ENCODE data around the gene PHACTR3.

Gene PHACTR3

GRCh38 chr20:59587570-59587969, 16.8 kb upstream of the PHACTR3 start:
- in situ Hi-C loops (cut with MboI; ENCODE audit: low sequenced_read_pairs) = loop anchor here (5.0 kb wide), 1 partner anchor 165 kb away; no protein-coding TSS in a partner anchor

- in situ Hi-C loops (cut with MboI; ENCODE audit: low sequenced_read_pairs) = loop anchor here (5.0 kb wide), 1 partner anchor 164 kb away; no protein-coding TSS in a partner anchor
Observed at GRCh38 chr20:59588236-59588855, 16.0 kb upstream of the PHACTR3 start.

GRCh38 chr20:59589086-59589684, 15.2 kb upstream of the PHACTR3 start:
- in situ Hi-C loops (cut with MboI; ENCODE audit: low sequenced_read_pairs) = loop anchor here (5.0 kb wide), 1 partner anchor 163 kb away; no protein-coding TSS in a partner anchor

- in situ Hi-C loops (cut with MboI; ENCODE audit: low sequenced_read_pairs) = no loop called here
Observed at GRCh38 chr20:59591061-59591460, 13.3 kb upstream of the PHACTR3 start.

DNA sequence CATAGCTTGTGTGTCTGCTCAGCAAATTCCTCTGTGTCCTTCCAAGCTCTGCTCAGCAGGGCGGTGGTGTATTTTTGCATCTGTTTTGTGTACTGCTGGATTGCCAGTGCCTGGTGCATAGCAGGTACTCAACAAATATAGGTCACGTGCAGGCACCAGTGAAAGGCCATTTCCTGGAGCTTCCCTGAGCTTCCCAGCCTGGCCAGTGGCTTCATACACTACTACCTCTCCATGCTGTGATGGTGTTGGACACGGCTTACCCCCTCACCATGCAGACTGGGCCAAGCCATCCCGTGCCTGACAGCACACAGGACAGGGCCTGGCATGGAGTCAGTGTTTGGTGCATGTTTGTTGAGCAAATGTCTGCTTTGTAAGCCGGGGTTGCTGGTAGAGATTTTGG, 7.7 kb upstream of the PHACTR3 start:
- in situ Hi-C loops (cut with MboI; ENCODE audit: low sequenced_read_pairs) = no loop called here

GRCh38 chr20:59597240-59597639, 7.1 kb upstream of the PHACTR3 start:
- in situ Hi-C loops (cut with MboI; ENCODE audit: low sequenced_read_pairs) = no loop called here

DNA sequence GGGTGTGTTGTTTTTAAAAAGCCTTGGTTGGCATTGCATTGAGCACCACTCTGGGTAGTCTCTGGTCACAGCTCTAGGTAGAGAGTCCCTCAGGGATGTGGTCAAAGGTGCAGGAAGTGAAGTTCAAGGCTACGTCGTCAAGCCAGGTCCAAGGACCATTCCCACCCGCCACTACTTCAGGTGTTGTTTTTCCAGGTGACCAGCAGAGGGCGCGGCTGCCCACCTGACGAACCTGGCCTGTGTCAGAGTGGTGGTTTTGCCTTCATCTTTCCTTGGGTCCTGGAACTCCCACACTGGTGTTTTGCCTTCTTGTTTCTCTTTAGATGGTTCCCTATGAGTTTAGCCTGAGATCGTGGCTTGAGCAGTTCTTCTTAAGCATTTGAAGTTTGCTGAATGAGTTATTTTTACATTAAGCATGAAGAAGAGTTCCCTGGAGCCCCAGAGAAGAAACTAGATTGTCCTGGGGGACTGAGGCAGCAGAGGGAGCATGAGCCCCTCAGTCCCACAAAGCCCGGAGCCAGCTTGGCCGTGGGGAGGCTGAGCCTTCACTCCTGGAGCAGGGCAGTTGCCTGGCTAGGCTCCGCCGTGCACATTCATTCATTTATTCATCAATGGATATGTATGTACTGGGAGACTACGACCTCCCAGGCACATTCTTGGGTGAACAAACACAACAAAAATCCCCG, 5.6 kb upstream of the PHACTR3 start:
- in situ Hi-C loops (cut with MboI; ENCODE audit: low sequenced_read_pairs) = no loop called here

DNA sequence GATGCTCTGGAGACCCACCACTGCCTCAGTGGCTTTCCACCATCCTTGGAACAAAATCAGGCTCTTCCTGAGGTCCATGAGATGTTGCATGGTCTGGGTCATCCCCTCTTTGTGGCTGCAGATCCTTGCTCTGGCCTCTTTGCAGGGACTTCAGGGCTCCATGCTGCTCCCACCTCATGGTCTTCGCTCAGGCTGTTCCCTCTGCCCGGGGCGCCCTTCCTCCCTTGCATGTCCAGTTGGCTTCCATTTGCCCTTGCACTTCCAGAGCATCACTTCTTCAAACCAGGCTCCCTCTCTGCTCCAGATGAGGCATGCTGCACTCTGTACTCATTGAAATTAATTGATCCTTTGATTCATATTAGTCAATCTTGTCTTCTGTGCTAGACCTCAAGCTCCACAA, 4.4 kb upstream of the PHACTR3 start:
- in situ Hi-C loops (cut with MboI; ENCODE audit: low sequenced_read_pairs) = no loop called here

- in situ Hi-C loops (cut with MboI; ENCODE audit: low sequenced_read_pairs) = no loop called here
Observed at GRCh38 chr20:59600472-59600871, 3.9 kb upstream of the PHACTR3 start.

DNA sequence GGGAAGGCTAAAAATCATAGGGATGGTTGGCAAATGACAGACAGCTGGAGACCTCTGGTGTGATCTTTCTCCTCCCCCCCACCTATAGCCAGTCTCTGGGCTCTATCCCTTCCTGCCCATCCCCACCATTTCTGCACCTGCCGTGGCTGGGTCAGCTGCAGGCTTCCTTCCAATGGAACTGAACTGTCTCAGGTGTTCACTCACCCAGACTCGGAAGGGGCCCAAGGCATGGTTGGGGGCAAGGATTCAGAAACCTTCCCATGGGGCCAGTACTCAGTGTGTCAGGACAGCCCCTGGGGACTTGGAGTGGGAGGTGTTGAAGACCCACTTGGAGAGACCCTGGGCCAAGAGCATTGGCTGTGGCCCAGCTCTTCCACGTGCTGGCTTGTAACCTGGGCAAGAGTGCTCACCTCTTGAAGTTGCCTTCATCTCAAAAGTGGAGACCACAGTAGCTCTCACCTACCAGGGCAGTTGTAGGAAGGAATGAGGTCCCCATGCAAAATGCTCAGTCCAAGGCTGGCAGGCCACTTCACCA, 1.7 kb upstream of the PHACTR3 start:
- in situ Hi-C loops (cut with MboI; ENCODE audit: low sequenced_read_pairs) = no loop called here

DNA sequence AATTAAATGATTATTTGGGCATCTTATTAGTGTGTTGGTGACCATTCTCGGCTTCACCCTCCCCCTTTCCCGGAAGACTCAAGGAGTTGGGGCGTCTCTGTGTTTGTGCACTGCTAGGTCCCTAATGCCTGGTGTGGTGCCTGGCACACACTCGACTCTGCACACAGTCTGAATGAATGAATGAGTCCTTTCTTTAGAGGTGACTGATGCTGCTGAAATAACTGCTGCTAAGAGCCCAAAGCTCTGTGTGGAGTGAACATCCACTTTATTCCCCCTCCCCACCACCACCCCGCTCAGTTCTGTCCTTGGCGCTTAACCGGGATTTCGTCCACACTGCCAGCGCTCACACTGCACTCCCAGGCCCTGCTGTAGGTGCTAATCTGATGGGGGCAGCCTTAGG, 1.2 kb upstream of the PHACTR3 start:
- in situ Hi-C loops (cut with MboI; ENCODE audit: low sequenced_read_pairs) = no loop called here

GRCh38 chr20:59604741-59605600, 631 bp downstream of the PHACTR3 start:
- in situ Hi-C loops (cut with MboI; ENCODE audit: low sequenced_read_pairs) = no loop called here

GRCh38 chr20:59605601-59606364, 1.4 kb downstream of the PHACTR3 start:
- in situ Hi-C loops (cut with MboI; ENCODE audit: low sequenced_read_pairs) = no loop called here

DNA sequence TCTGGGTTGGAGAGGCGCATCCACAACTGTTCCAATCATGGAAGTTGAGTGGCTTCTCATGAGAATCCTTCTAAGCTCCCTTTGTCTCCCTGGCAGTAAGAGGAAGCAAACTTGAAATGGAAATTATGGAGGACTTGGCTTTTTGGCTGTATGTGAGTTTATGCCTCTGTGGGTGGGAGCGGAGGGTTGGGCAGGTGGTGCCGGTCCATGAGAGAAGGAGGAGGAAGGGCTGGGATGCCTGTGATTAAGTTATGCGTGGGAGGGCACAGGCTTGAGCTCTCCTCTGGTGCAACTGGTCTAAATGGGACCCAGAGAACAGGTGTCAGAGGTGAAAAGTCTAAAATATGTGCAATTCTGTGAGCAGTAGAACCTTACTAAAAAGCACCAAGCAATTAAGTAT, 2.2 kb downstream of the PHACTR3 start:
- in situ Hi-C loops (cut with MboI; ENCODE audit: low sequenced_read_pairs) = no loop called here

DNA sequence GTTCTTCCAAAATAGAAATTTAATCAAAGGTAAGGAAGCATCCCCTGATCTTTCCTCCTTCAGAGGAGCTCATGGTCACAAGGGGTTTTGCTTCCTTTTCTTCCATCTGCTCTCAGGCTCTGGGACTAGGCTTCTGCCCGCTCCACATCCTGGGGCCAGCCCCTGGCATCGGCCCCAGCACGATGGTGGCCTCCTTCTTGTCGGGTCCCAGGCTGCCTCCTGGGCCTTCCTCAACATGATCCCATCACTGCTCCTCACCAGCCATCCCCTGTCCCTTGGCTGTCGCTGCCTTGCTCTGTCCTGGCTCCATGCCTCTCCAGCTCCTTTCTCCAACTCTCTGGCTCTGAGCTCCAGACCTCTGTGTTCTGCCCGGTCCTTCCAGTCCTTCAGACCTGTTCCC, 4.1 kb downstream of the PHACTR3 start:
- in situ Hi-C loops (cut with MboI; ENCODE audit: low sequenced_read_pairs) = no loop called here

DNA sequence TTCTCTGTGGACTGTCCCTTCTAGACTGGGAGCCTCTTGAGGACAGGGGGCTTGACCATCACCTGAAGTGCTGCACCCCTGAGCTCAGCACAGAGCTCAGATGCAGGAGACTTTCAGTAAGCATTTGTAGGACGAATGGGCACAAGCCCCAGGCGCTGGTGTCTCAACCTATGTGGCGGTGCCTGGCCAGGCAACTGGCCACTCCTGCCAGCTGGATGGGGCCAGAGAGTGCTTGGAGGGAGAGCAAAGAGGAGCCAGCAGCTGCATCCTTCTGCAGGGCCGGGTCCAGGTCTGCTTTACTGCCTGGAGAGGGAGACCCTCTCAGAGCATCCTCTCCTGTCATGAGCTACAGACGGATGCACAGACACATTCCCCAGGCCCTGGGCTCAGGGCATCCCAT, 4.5 kb downstream of the PHACTR3 start:
- in situ Hi-C loops (cut with MboI; ENCODE audit: low sequenced_read_pairs) = no loop called here

DNA sequence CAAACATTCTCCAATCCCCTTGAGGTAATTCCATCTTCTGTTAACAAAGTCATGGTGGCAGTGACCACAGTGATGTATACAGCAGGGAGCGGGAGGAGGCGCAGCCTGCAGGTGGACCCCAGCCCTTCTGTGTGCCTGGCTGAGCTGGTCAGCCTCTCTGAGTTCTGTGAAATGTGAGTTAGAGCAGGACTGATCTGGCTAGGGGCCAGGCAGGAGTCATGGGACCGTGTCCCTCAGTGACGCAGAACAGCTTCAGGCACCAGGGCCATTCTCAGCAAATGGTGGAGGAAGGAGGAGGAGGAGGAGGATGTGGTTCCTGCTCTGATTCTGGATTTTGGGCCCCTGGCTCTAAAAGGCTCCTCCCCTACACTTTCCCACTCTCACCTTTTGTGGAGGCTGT, 6.9 kb downstream of the PHACTR3 start:
- in situ Hi-C loops (cut with MboI; ENCODE audit: low sequenced_read_pairs) = no loop called here

DNA sequence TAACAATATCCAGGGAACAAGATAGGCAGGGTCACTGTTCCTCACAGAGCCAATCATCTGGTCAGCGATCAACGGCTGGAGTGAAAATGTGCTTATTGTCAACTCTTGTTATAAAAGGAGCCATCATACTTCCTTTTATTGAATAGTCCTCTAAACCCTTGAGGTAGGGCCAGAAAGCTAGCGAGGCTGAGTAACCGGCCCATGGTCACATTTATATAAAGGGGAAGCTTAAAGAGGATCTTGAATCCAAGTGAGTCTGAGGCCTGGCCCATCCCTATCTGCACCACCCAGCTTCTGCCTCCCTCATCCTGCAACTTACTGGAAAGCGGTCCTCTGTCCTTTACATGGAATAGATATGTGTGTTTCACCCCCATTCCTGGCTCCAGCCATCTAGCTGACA, 9.5 kb downstream of the PHACTR3 start:
- in situ Hi-C loops (cut with MboI; ENCODE audit: low sequenced_read_pairs) = no loop called here

DNA sequence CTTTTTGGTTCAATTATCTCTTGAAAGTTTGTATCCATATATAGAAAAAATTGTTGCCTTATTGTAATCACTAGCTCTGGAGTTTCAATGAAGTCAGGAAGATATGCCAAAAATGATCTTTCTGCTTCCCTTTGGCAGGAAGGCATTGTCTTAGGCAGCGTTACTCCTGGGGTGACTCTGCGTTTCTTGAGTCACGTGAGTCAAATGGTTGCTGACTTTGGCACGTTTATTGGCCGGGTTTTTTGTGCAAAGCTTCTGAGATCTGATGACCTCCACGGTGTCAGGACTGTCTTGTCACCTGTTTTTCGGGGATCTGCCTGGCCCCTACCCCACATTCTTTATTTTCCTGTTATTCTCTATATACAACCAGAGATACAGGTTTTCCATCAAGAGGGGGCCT, 10.4 kb downstream of the PHACTR3 start:
- in situ Hi-C loops (cut with MboI; ENCODE audit: low sequenced_read_pairs) = no loop called here

DNA sequence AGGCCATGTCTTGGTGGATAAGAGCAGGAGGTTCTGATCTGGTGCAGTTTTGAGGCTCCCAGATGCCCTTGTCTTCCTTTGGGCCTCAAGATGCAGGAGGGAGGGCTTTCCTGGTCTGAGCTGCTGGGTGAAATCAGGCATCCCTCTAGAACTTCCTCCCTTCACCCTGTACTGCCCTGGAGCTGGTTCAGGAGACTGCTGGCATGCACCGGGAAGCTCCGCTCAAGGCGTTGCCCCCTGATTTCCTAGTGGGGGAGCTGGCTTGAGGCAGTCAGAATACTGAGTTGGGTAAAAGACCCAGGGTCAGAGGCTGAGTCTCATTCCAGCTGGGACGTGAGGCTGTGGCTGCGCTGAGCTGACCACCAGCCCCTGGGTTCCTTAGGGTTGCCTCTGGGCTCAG, 12.0 kb downstream of the PHACTR3 start:
- in situ Hi-C loops (cut with MboI; ENCODE audit: low sequenced_read_pairs) = no loop called here

Data from HL-60/S4 (cell line).